ENCODE data around the gene ADGRG3.

Gene ADGRG3

GRCh38 chr16:57658130-57658877 is 9.8 kb upstream of the ADGRG3 start:
- no peak for TF ChIP-seq CTCF (IDR thresholded peaks at IDR 0.05; ENCODE audit: low read depth, low read length)
- DNase-seq (ENCODE audit: low read depth in 2 of 2): no peak
- H3K4me3 ChIP-seq (replicated peaks in 1 of 2; ENCODE audit: low read depth in 2 of 2, low read length in 2 of 2): no peak overlapping the region

GRCh38 chr16:57658878-57659674 is 9.0 kb upstream of the ADGRG3 start:
- no peak for TF ChIP-seq CTCF (IDR thresholded peaks at IDR 0.05; ENCODE audit: low read depth, low read length)
- no peak for DNase-seq (ENCODE audit: low read depth in 2 of 2)

GRCh38 chr16:57660715-57661463 is 7.2 kb upstream of the ADGRG3 start:
- no peak for DNase-seq (ENCODE audit: low read depth in 2 of 2)

More at GRCh38 chr16:57658878-57659674, 9.0 kb upstream of the ADGRG3 start:
- no peak overlapping the region for H3K4me3 ChIP-seq (replicated peaks in 1 of 2; ENCODE audit: low read depth in 2 of 2, low read length in 2 of 2)

GRCh38 chr16:57661510-57661909 is 6.6 kb upstream of the ADGRG3 start:
- DNase-seq (ENCODE audit: low read depth in 2 of 2): no peak
- H3K4me3 ChIP-seq (replicated peaks in 1 of 2; ENCODE audit: low read depth in 2 of 2, low read length in 2 of 2): no peak overlapping the region
- no peak for TF ChIP-seq CTCF (IDR thresholded peaks at IDR 0.05; ENCODE audit: low read depth, low read length)

More at GRCh38 chr16:57660715-57661463, 7.2 kb upstream of the ADGRG3 start:
- TF ChIP-seq CTCF (IDR thresholded peaks at IDR 0.05; ENCODE audit: low read depth, low read length): no peak
- H3K4me3 ChIP-seq (replicated peaks in 1 of 2; ENCODE audit: low read depth in 2 of 2, low read length in 2 of 2): no peak overlapping the region

GRCh38 chr16:57661936-57662906 is 5.9 kb upstream of the ADGRG3 start:
- no peak for DNase-seq (ENCODE audit: low read depth in 2 of 2)
- TF ChIP-seq CTCF (IDR thresholded peaks at IDR 0.05; ENCODE audit: low read depth, low read length): no peak
- no peak overlapping the region for H3K4me3 ChIP-seq (replicated peaks in 1 of 2; ENCODE audit: low read depth in 2 of 2, low read length in 2 of 2)

- TF ChIP-seq CTCF (IDR thresholded peaks at IDR 0.05; ENCODE audit: low read depth, low read length): no peak
- no peak for DNase-seq (ENCODE audit: low read depth in 2 of 2)
- no peak overlapping the region for H3K4me3 ChIP-seq (replicated peaks in 1 of 2; ENCODE audit: low read depth in 2 of 2, low read length in 2 of 2)
Observed at GRCh38 chr16:57663436-57663835, 4.7 kb upstream of the ADGRG3 start.
